Osteocyte (in vitro differentiated cells): ENCODE measurements around the gene FBXL13. TPM values are rescaled to one million over a fixed set of nuclear protein-coding genes. Genes with fewer than 3 reads are reported as not detected.

ENCODE experiments used
- DNase-seq: peaks from one replicate; pipeline ENCODE4 v3.0.0; 2021; ENCODE audit warnings: mixed read lengths; ENCODE audit not compliant: unreplicated experiment; ENCODE audit errors: extremely low spot score
- H3K27ac Mint-ChIP-seq: one replicate; pipeline ENCODE4 v1.8.0; 2021; ENCODE audit warnings: mild to moderate bottlenecking, mixed read lengths; ENCODE audit not compliant: unreplicated experiment
- H3K27me3 Mint-ChIP-seq: one replicate; pipeline ENCODE4 v1.8.0; 2021; ENCODE audit warnings: mixed read lengths; ENCODE audit not compliant: unreplicated experiment
- H3K36me3 Mint-ChIP-seq: one replicate; pipeline ENCODE4 v1.8.0; 2021; ENCODE audit warnings: mixed read lengths; ENCODE audit not compliant: unreplicated experiment
- H3K4me1 Mint-ChIP-seq: one replicate; pipeline ENCODE4 v1.8.0; 2021; ENCODE audit warnings: mixed read lengths; ENCODE audit not compliant: unreplicated experiment
- H3K4me3 Mint-ChIP-seq: one replicate; pipeline ENCODE4 v1.8.0; 2021; ENCODE audit warnings: mild to moderate bottlenecking, moderate library complexity, mixed read lengths; ENCODE audit not compliant: unreplicated experiment
- H3K9me3 Mint-ChIP-seq: one replicate; pipeline ENCODE4 v1.8.0; 2021; ENCODE audit warnings: mixed read lengths; ENCODE audit not compliant: unreplicated experiment
- total RNA-seq: library from RNA; stranded (reverse); gene quantifications from 2 replicates; pipeline ENCODE4 v1.2.1, GENCODE V29; 2021
- TF ChIP-seq, protein P1 (sequence below): fragments of 200-600 bp; sonication (generic); IDR thresholded peaks from 2 replicates; pipeline ENCODE4 v1.5.0; 2021; ENCODE audit warnings: antibody characterized with exemption, mild to moderate bottlenecking, moderate library complexity

The FBXL13 gene
- total RNA-seq, 1 donor from 2014 or later = 0.83 TPM

DNA sequence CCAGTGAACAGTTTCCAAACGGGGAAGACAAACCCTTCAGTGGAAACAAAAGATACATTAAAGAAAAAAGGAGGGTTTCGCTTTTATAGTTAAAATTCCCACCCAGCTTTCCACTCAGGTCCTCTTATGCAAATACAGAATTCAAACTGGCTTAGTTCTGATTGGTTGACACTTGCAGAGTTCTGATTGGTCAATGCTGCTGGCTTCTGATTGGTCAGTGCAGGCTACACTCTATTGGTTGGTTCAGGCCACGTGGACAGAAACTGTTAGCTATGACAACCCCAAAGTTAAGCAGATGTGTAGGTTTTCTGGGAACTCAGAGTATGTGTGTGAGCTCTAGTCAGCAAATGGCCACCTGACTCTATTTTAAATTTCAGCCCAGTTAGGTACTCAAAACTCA, 80.0 kb downstream of the FBXL13 start:
- Mint-ChIP-seq H3K27me3 (no peaks in the 10 kb centered on the region), H3K4me1 (no peaks in the 10 kb centered on the region), H3K27ac (no peak overlapping the region), H3K9me3 (peaks cover 5% of the 10 kb centered on the region), H3K36me3 (no peaks in the 10 kb centered on the region), H3K4me3 (no peak overlapping the region)
- no peak for DNase-seq
- TF ChIP-seq, protein P1, sequence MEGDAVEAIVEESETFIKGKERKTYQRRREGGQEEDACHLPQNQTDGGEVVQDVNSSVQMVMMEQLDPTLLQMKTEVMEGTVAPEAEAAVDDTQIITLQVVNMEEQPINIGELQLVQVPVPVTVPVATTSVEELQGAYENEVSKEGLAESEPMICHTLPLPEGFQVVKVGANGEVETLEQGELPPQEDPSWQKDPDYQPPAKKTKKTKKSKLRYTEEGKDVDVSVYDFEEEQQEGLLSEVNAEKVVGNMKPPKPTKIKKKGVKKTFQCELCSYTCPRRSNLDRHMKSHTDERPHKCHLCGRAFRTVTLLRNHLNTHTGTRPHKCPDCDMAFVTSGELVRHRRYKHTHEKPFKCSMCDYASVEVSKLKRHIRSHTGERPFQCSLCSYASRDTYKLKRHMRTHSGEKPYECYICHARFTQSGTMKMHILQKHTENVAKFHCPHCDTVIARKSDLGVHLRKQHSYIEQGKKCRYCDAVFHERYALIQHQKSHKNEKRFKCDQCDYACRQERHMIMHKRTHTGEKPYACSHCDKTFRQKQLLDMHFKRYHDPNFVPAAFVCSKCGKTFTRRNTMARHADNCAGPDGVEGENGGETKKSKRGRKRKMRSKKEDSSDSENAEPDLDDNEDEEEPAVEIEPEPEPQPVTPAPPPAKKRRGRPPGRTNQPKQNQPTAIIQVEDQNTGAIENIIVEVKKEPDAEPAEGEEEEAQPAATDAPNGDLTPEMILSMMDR = no peak

DNA sequence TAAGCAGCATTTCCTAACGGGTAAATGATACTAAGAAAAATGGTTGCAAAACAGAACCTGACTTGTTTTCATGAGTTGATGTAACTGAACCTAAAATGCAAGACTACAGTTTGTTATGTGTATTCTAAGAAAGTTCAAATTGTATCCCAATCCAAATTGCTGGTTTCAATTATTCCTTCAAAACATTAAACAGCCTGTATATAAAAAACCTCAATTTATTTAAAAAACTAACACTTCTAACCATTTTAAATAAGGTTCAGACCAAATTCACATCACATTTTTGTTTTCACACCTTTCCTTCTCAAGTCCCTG, 80.9 kb downstream of the FBXL13 start:
- Mint-ChIP-seq H3K27ac (no peak overlapping the region), H3K36me3 (no peaks in the 10 kb centered on the region), H3K27me3 (no peaks in the 10 kb centered on the region), H3K4me1 (no peaks in the 10 kb centered on the region), H3K4me3 (no peak overlapping the region), H3K9me3 (peaks cover 4% of the 10 kb centered on the region)
- TF ChIP-seq, protein P1 = no peak
- DNase-seq = no peak

DNA sequence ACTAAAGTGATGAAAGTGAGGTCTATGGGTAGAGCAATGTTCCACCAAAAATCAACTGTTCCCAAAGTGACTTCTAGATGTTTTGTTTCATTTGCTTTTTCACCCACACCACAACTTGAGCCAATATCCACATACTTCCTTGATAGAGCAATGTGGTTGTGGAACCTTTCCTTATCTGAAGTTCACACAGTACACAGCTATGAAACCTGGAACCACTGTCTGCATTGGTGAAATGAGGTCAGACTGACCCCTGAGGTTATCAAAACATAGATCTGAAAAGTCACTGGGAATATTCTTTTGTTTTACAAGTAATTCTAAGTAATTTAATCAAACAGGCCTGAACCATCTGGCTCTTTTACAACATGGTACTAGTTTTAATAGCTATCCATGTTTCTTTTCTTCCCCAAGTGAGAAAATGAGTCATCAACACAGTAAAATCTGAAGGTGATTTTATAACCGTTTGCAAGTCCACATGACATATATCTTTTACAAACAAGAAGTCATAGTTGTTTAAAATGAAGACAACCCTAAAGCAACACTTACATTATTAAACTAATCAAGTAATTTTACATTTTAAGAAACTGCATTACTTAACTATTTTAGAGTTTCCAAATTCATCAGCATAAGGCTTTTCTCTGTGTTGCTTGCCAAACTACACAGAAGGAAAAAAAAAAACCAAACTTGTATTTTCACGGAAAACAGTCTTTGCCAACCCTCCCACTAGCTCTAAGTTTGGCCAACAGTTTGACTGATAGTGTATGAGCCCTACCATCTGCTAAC, 81.5 kb downstream of the FBXL13 start:
- Mint-ChIP-seq H3K27ac (no peak overlapping the region), H3K4me1 (peaks cover 2% of the 10 kb centered on the region), H3K27me3 (no peaks in the 10 kb centered on the region), H3K36me3 (no peaks in the 10 kb centered on the region), H3K4me3 (no peak overlapping the region), H3K9me3 (peaks cover 4% of the 10 kb centered on the region)
- DNase-seq = no peak
- TF ChIP-seq, protein P1 = no peak

DNA sequence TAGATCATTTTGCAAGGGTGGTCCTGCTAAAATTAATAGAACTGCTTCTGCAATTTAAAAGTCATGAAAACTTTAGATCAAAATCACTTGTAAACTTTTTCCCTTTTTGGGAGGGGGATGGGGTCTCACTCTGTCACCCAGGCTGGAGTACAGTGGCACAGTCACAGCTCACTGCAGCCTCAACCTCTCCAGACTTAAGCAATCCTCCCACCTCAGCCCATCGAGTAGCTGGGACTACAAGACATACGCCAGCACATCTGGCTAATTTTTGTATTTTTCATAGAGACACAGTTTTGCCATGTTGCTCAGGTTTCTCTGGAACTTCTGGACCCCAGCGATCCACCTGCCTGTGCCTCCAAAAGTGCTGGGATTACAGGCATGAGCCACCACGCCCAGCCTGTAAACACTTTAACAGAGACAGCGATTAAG, 82.1 kb downstream of the FBXL13 start:
- no peak for DNase-seq
- H3K27ac Mint-ChIP-seq = no peak overlapping the region
- no peaks in the 10 kb centered on the region for H3K27me3 Mint-ChIP-seq
- TF ChIP-seq, protein P1 = no peak
- no peaks in the 10 kb centered on the region for H3K36me3 Mint-ChIP-seq
- H3K4me1 Mint-ChIP-seq = peaks cover 2% of the 10 kb centered on the region
- no peak overlapping the region for H3K4me3 Mint-ChIP-seq
- H3K9me3 Mint-ChIP-seq = peaks cover 3% of the 10 kb centered on the region

DNA sequence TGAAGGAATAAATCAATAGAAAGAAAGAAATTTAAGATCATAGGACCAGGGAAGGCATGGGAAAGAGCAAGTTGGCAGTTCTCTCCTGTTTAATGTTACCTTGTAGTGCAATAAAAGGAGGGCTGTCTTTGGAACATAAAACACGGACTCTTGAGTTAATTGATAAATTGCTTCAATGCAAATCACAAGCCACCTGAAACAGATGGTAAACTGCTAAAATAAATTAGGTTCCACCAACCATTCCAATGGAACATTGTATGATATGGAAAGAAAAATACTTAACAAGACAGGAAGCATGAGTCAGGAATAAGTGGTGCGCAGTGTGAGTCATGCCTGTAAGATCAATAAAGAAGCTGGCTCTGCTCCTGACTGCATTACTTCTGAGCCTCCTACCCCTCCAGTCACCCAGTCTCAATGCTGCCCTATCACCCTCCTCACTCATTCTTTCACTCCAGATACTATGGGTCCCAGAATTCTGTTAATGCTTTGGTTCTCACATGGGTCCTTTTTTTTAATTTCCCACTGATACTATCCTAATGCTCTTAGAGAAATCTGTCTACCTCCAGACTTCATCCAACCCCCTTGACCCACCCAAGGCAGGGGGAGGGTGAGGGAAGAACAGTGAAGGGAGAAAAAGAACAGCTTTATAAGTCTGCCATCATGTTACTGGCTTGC, 82.9 kb downstream of the FBXL13 start:
- Mint-ChIP-seq H3K27me3 (no peaks in the 10 kb centered on the region), H3K27ac (no peak overlapping the region), H3K9me3 (no peaks in the 10 kb centered on the region), H3K36me3 (no peaks in the 10 kb centered on the region), H3K4me3 (no peak overlapping the region), H3K4me1 (peaks cover 2% of the 10 kb centered on the region)
- no peak for DNase-seq
- TF ChIP-seq, protein P1 = no peak
